Stimulated activated CD4-positive, alpha-beta T cell treated with anti-CD3 and anti-CD28 coated beads, TNF-alpha, amount 100 ng/mL, for 1 hour (primary cell): ENCODE measurements around the gene CERS6.

Source experiments
- DNase-seq, 3 donors: peaks; one replicate each; pipeline ENCODE4 v3.0.0-alpha.2; 2020; ENCODE audit warnings: low read depth in 3 of 3, low spot score in 1 of 3

CERS6 gene

GRCh38 chr2:168723275-168723899 lies 267.3 kb downstream of the CERS6 start:
- DNase-seq, result no peak

DNA sequence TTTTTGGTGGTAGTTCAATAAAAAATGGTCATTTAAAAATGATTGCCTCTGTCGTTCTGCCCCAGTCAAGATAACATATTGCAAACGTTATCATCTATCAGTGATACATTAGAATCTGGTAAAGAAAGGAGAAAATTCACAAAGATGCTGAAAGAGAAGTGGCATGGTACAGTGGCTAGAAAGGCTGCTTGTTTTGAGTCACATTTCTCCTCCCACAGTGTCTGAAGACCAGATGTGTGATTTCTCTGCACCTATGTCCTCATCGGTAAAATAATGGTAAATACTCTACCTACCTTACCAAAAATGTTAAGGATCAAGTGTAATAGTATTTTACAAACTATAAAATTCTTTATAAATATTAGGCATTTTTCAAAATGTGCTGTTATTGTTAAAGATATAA lies 270.3 kb downstream of the CERS6 start:
- no peak for DNase-seq

- DNase-seq, result no peak
These were observed 271.9 kb downstream of the CERS6 start for GRCh38 chr2:168727904-168728470.

GRCh38 chr2:168729455-168729854 lies 273.4 kb downstream of the CERS6 start:
- no peak for DNase-seq

DNA sequence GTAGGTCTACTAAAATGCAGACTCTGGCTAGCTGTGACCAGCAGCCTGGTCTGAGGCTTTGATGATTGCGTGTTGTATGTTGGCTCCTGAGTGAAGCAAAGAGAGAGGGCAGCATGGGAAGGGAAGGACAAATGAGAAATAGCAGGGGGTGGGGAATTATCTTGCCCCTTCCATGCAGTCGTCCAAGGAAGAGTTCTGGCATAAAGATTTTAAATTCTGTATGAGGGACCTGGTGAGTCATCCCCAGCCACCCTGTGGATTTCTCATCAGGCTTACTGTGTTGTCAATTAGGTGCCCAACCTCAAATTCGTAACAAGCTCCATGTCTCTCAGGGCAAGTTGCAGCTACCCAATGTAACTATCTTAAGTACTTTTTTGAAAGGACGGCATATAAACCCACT lies 274.3 kb downstream of the CERS6 start:
- no peak for DNase-seq

DNA sequence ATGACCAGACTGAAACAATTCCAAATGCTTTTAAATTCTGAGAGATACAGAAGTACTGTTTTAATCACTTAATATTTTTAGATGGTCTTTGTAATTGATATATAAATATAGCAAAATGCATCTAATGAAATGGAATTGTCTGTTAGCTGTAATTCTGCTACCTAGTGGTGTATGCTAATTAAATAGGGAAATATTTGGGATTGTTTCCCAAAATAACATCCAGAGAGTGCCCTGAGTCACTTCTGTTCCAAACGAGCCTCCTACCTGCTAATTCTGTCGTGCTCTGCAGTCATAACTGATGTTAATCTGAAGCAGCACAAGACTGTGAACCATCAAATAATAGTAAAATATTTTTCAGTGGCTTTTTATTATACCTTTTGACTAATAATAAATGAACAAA lies 274.9 kb downstream of the CERS6 start:
- no peak for DNase-seq

GRCh38 chr2:168731616-168732015 lies 275.5 kb downstream of the CERS6 start:
- no peak for DNase-seq

DNA sequence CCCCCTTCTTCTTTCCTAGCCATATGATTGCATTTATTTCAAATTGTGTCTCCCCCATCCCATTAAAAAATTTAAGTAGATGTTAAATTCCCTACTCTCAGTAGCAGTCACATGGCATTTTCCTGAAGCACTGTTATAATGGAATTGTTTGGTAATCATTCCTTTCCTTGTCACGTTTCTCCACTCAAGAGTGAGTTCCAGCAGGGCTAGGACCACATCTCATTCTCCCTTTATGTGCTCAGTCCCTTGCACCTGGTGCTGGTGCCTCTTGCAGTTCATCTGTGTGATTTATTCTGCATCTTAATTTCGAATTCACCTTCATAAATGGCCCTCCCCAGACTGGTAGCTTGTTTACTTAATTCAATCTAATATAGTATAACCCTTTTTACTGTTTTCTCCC lies 276.0 kb downstream of the CERS6 start:
- no peak for DNase-seq

DNA sequence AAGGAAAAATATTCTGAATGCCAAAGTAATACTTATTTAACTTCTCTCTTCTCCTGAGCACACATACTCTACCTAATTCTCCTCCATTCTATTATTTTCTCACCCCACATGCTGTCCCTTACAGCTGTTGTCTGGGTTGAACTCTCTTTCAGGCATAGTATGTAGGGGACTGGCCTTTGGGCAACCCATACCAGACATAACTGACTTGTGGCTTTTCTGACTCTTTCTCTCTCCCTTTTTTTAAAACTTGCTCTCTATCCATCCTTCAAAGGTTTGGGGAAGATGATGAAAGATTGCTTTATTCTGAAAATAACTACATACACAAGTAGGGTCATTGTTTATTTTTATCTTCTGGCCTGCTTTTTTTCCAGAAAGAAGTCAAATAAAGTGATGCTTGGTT lies 276.4 kb downstream of the CERS6 start:
- no peak for DNase-seq

GRCh38 chr2:168734199-168734760 lies 278.2 kb downstream of the CERS6 start:
- DNase-seq, result no peak

GRCh38 chr2:168736649-168737445 lies 280.8 kb downstream of the CERS6 start:
- no peak for DNase-seq

GRCh38 chr2:168738062-168738461 lies 282.0 kb downstream of the CERS6 start:
- no peak for DNase-seq

DNA sequence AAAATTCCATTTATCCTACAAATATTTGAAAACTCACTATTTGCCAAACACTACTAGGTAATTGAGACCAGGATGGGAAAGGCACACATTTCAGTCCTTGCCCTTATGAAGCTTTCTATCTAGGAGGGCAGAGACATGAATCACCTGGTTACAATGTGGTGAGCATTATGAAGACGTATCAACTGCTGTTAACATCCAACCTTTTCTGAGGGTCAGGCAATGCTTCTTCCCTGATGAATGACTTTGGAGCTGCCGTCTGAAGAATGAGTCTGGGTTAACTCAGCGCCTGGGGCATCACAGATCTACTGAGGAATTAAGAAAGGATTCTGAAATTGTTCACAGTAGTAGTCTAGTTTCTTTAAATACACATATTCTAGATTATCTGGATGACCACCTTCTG lies 284.3 kb downstream of the CERS6 start:
- no peak for DNase-seq

DNA sequence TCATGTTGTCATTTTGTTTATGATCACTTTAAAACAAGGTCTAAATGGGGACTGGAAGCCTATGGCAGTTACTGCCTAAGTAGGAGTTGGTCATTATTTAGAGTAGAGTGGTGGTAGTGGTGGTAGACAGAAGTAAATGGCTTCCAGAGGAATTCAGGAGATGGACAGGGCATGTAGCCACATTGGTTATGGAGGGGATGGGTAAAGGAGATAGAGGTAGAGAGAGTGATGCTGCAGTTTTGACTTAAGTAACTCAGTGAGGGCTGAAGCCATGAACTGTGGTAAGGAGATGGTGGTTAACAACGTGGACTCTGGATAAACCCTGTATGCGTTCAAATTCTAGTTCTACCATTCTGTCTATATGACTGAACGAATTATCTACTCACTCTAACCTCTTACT lies 284.7 kb downstream of the CERS6 start:
- no peak for DNase-seq

- no peak for DNase-seq
These were observed 286.3 kb downstream of the CERS6 start for GRCh38 chr2:168742258-168742932.

- no peak for DNase-seq
These were observed 288.8 kb downstream of the CERS6 start for GRCh38 chr2:168744844-168745243.

DNA sequence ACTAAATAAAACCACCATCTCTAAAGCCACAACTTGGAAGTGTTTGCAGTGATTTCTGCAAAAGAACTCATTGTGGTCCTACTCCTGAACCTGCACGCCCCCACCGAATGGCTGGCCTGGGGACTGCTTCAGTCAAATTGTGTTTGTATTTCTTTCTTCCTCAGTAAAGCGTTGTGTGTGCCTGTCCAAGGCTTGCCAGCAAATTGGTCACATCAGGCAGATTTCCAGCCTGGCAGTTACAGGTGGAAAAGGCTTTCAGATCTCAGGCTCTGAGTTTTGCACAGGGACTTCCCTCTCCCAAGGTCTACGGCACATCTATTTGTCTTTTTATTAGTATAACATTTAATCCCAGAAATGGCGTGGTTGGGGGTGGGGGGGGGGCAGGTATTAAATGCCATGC lies 292.4 kb downstream of the CERS6 start:
- DNase-seq, result no peak

GRCh38 chr2:168749297-168749696 lies 293.2 kb downstream of the CERS6 start:
- DNase-seq, result no peak

DNA sequence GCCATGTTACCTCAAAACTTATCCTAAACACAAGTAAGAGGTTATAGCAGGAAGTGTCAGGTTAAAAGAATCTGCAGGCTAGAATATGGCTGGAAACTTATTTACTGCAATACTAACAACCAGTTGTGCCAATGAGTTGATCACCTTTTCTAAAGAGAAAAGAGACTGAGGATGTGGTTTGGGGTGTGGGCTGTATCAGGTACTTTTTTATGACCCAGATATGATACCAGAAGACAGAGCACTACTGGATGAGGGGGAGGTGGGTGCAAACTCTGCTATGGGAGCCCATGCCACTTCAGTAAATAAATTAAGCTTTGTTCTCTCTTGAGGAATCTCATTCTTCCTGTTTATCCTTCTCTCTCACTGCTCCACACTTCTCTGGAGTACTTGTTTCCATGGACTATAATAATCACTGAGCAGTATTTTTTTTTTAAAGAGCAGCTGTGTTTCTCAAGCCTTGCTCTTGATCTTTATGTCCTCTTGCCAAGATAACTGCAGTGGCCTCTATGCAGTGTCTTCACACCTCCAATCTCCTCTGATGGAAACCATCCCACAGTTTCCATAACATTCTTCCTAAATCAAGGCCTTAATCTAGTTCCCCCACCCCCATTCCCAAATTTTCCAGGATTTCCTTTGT lies 295.1 kb downstream of the CERS6 start:
- DNase-seq, result peak in 1 of 3 donors; percentile 5

DNA sequence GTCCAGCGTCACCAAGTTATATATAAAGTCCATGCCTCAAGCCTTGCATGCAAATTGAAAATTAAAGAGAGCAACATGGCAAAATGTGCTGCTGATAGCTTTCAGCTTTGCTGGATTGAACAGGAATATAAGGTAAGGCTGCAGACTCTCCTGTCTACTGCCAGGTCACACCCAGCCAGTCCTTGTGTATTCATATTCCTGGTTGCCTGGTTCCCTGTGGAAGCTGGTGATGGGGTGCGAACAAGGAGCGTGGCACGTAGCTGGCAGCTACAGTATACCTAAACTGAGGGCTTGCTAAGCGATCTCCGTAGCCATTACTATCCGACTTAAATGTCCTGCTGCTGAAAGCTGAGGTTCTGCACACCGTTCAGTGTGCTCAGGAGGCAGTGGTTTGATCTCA lies 296.3 kb downstream of the CERS6 start:
- no peak for DNase-seq

GRCh38 chr2:168753765-168754329 lies 297.8 kb downstream of the CERS6 start:
- DNase-seq, result no peak
